Upper lobe of left lung (tissue), 6 donors: ENCODE results near the gene KRT1. TPM values are rescaled to one million over a fixed set of nuclear protein-coding genes. Genes with fewer than 3 reads are reported as not detected.

Experiments
- ATAC-seq, 2 donors: fragments of 200-7000 bp; cut with Tn5 transposase; one replicate each; pipeline ENCODE4 v1.9.1; 2022; ENCODE audit warnings: mild to moderate bottlenecking in 2 of 2, moderate library complexity in 2 of 2; ENCODE audit not compliant: low FRiP score in 2 of 2
- DNase-seq, 2 donors: peaks; one replicate each; pipeline ENCODE4 v3.0.0-alpha.2; 2019 to 2020
- H3K27ac ChIP-seq, 4 donors: fragments of 200-600 bp; sonication (generic); one replicate each; pipeline ENCODE4 v1.5.1; 2016 to 2019
- H3K27me3 ChIP-seq, 4 donors: fragments of 200-600 bp; sonication (generic); one replicate each; pipeline ENCODE4 v1.5.1; 2017 to 2019
- H3K36me3 ChIP-seq, 4 donors: fragments of 200-600 bp; sonication (generic); one replicate each; pipeline ENCODE4 v1.5.1; 2016 to 2019
- H3K4me1 ChIP-seq, 4 donors: fragments of 200-600 bp; sonication (generic); one replicate each; pipeline ENCODE4 v1.5.1; 2018 to 2019
- H3K4me3 ChIP-seq, 4 donors: fragments of 200-600 bp; sonication (generic); one replicate each; pipeline ENCODE4 v1.5.1; 2017 to 2019; ENCODE audit warnings: mild to moderate bottlenecking in 2 of 4, moderate library complexity in 1 of 4
- H3K9me3 ChIP-seq, 4 donors: fragments of 200-600 bp; sonication (generic); one replicate each; pipeline ENCODE4 v1.5.1; 2018 to 2019
- CTCF ChIP-seq, 6 experiments: fragments of 450-650 bp in 4 of 6; fragments of 200-600 bp in 2 of 6; sonication (generic) in 2 of 6; IDR thresholded peaks; one replicate each; pipeline ENCODE4 v1.5.1; 2016 to 2019; ENCODE audit warnings: antibody characterized with exemption in 6 of 6
- EP300 ChIP-seq, 4 donors: sonication (generic); formaldehyde crosslinking; IDR thresholded peaks; one replicate each; pipeline ENCODE4 v1.5.1; 2017; ENCODE audit warnings: antibody characterized with exemption in 4 of 4, control low read depth in 2 of 4
- POLR2A ChIP-seq, 4 donors: fragments of 450-650 bp; IDR thresholded peaks; one replicate each; pipeline ENCODE4 v1.5.1; 2016 to 2017; ENCODE audit warnings: antibody characterized with exemption in 4 of 4, mild to moderate bottlenecking in 2 of 4
- POLR2AphosphoS5 ChIP-seq, 2 donors: sonication (generic); formaldehyde crosslinking; IDR thresholded peaks; one replicate each; pipeline ENCODE4 v1.5.1; 2017; ENCODE audit warnings: antibody characterized with exemption in 2 of 2
- whole genome bisulfite sequencing, 2 donors: methylation state at CpG; one replicate each; pipeline ENCODE4 v1.1.5; 2017 to 2018; 5-methylcytosine and 5-hydroxymethylcytosine counted together
- total RNA-seq, 6 donors: library from RNA; depleted of rRNA in 4 of 6; stranded (reverse); fragments of >200 nt in 4 of 6; gene quantifications; one replicate each; pipeline versions ENCODE4 v1.1.0 to v1.2.1, GENCODE V29; 2016 to 2021
- donor health status: DM: no; HTN: no; CAD: no; lungs with moderate emphysema.
- donor health status: DM: no; HTN: yes; CAD: no; lungs with severe emphysema.

The KRT1 gene
- total RNA-seq, 6 donors from 2014 or later: 0.37 to 2.4 TPM; not detected in 4

DNA sequence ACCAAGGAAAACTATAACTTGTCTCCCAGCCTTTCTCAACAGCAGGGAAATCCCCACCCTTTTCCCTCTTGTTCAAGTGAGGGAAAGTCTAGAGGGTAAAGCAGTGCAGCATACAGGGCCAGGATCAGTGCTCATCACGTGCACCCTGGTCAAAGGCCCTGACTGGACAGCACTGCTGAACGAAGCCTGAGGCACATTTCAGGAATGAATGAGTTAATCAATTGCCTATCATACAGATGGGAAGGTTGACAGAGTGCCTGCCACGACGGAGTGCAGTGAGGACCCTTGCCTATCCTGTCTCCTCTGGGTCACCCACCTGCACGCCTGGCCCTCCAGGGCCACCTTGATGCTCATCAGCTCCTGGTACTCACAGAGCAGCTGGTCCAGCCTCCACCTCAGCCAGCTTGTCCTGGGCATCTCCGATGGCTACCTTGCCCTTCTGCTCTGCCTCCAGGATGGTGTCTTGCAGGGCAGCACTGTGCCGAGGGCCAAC lies 50.2 kb downstream of the KRT1 start:
- H3K27ac ChIP-seq: no peak overlapping the region
- no peak overlapping the region for H3K4me3 ChIP-seq
- no peak for DNase-seq
- WGBS, 2 donors: 68 to 70% methylated on average over 7 of the region's 7 CpGs
- no peaks in the 10 kb centered on the region for H3K4me1 ChIP-seq
- H3K9me3 ChIP-seq: no peaks in the 10 kb centered on the region
- no peak for ATAC-seq
- no peaks in the 10 kb centered on the region for H3K36me3 ChIP-seq
- TF ChIP-seq EP300 (IDR thresholded peaks at IDR 0.05): no peak
- H3K27me3 ChIP-seq: no peaks in the 10 kb centered on the region

DNA sequence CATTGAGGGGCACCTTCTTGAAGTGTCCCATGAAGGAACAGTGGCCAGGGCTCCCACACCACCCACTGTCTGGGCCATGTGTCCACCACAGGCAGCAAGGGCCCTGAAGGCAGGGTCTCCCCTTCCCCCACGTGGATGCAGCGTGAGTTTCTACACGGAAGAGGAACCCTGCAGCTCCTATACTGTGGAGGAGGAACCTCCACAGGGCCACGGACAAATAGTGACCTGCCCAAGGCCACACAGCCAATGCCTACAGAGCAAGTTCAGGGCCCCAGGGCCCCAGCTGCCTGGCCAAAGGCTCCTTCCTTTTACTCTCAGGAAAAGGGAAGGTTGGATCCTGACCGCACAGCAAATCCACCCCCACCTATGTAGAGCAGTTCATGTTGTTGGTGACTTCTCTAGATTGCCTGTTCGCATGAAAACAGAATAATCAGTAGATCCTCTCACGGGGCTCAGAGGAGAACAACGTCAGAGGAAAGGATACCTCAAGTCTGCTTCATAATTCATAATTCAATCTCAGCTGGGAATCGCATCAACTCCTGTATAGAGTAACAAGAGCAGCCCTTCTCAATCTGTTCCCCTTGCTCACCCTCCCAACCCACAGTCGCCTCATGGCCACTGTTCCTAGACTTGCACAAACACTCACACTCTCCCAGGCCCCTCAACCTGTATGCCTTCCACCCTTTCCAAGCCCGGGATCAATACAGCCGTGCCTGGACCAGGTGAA lies 50.8 kb downstream of the KRT1 start:
- H3K27ac ChIP-seq: no peak overlapping the region
- 75 to 80% methylated on average over 12 of the region's 12 CpGs for WGBS, 2 donors
- no peaks in the 10 kb centered on the region for H3K4me1 ChIP-seq
- DNase-seq: no peak
- no peaks in the 10 kb centered on the region for H3K36me3 ChIP-seq
- H3K27me3 ChIP-seq: no peaks in the 10 kb centered on the region
- no peaks in the 10 kb centered on the region for H3K9me3 ChIP-seq
- H3K4me3 ChIP-seq: no peak overlapping the region
- TF ChIP-seq CTCF (IDR thresholded peaks at IDR 0.05) (no peak), EP300 (IDR thresholded peaks at IDR 0.05) (no peak), POLR2A (IDR thresholded peaks at IDR 0.05) (no peak), POLR2AphosphoS5 (IDR thresholded peaks at IDR 0.05) (no peak)
- ATAC-seq: peak in 1 of 2 donors; percentile 13

GRCh38 chr12:52628841-52629240 lies 51.4 kb downstream of the KRT1 start:
- no peak for ATAC-seq
- Histone ChIP-seq H3K36me3 (no peaks in the 10 kb centered on the region), H3K27me3 (no peaks in the 10 kb centered on the region), H3K9me3 (peaks cover 0 to 5% (median 0%) of the 10 kb centered on the region in 4 donors), H3K27ac (no peak overlapping the region), H3K4me3 (no peak overlapping the region), H3K4me1 (no peaks in the 10 kb centered on the region)
- 79 to 100% methylated on average over 1 to 2 of the region's 2 CpGs for WGBS, 2 donors
- no peak for TF ChIP-seq POLR2A (IDR thresholded peaks at IDR 0.05)
- TF ChIP-seq POLR2AphosphoS5 (IDR thresholded peaks at IDR 0.05): no peak
- no peak for DNase-seq

- H3K4me3 ChIP-seq: no peak overlapping the region
- no peak for DNase-seq
- TF ChIP-seq POLR2A (IDR thresholded peaks at IDR 0.05) (no peak), EP300 (IDR thresholded peaks at IDR 0.05) (no peak), POLR2AphosphoS5 (IDR thresholded peaks at IDR 0.05) (no peak), CTCF (IDR thresholded peaks at IDR 0.05) (no peak)
Observed at GRCh38 chr12:52628111-52628507, 52.1 kb downstream of the KRT1 start.

DNA sequence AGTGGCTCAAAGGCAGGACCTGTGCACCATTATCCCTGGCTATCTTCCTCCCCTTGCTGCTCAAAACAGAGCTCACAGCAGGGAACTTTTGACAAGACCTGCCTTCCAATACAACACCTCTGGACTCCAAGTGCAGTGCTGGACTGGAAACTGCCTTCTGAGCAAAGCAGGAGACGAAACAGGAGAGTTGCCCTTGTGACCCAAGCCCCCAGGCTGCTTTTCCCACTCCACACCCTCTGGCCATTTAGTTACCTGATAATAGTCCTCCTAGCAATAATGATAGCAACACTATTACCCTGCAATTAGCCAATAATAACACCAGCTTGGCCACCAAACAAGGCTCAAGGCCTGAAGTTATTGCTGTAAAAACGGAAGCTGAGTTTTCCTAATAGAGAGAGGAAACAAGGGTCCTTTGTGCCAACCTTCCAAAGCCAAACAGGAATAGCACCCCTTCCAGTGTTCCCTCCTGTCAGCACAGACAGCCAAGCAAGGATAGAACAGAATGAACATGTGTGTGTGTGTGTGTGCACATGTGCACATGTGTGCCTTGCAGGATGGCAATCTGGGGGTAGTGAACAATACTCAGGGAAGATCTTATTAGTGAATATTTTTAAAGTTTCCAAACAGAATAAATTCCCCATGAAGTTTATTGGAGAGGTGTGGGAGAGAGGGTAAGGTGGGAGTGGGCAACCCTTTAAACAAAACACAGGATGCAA lies 52.7 kb downstream of the KRT1 start:
- WGBS, 2 donors: 73% methylated on average over 1 to 2 of the region's 2 CpGs
- H3K4me1 ChIP-seq: no peaks in the 10 kb centered on the region
- no peak overlapping the region for H3K4me3 ChIP-seq
- H3K9me3 ChIP-seq: peaks cover 0 to 9% (median 0%) of the 10 kb centered on the region in 4 donors
- H3K27ac ChIP-seq: no peak overlapping the region
- DNase-seq (no peak), ATAC-seq (no peak)
- no peaks in the 10 kb centered on the region for H3K27me3 ChIP-seq
- H3K36me3 ChIP-seq: no peaks in the 10 kb centered on the region
- no peak for TF ChIP-seq POLR2A (IDR thresholded peaks at IDR 0.05)
- TF ChIP-seq CTCF (IDR thresholded peaks at IDR 0.05): no peak
- no peak for TF ChIP-seq POLR2AphosphoS5 (IDR thresholded peaks at IDR 0.05)
- TF ChIP-seq EP300 (IDR thresholded peaks at IDR 0.05): no peak

More at GRCh38 chr12:52628111-52628507, 52.1 kb downstream of the KRT1 start:
- Histone ChIP-seq H3K27me3 (no peaks in the 10 kb centered on the region), H3K9me3 (peaks cover 0 to 9% (median 0%) of the 10 kb centered on the region in 4 donors), H3K36me3 (no peaks in the 10 kb centered on the region), H3K27ac (no peak overlapping the region), H3K4me1 (no peaks in the 10 kb centered on the region)
- no peak for ATAC-seq
- 80 to 85% methylated on average over 4 of the region's 4 CpGs for WGBS, 2 donors

Other genes with a start within 250 kb of the KRT1 start
- gene KRT75, start 246.0 kb downstream of the KRT1 start, total RNA-seq: not detected
- gene KRT6B, start 228.3 kb downstream of the KRT1 start, total RNA-seq: under 1 TPM in 1 of 6 donors, not detected in 5; 0.17 TPM
- gene KRT6C, start 206.6 kb downstream of the KRT1 start, total RNA-seq: not detected
- 1 to 10 TPM in 4 of 6 donors, under 1 TPM in 1, not detected in 1; 0.61 to 4.5 (median 1.4) TPM for gene KRT6A, start 187.2 kb downstream of the KRT1 start, total RNA-seq
- gene KRT5, start 160.0 kb downstream of the KRT1 start, total RNA-seq: 10 to 100 TPM in 1 of 6 donors, 1 to 10 TPM in 3, not detected in 2; 3.6 to 43.3 (median 4.8) TPM
- not detected for gene KRT71, start 127.3 kb downstream of the KRT1 start, total RNA-seq
- gene KRT74, start 106.6 kb downstream of the KRT1 start, total RNA-seq: not detected
- under 1 TPM in 2 of 6 donors, not detected in 4; 0.11 to 0.37 TPM for gene KRT72, start 78.9 kb downstream of the KRT1 start, total RNA-seq
- under 1 TPM in 2 of 6 donors, not detected in 4; 0.15 to 0.55 TPM for gene KRT73, start 61.8 kb downstream of the KRT1 start, total RNA-seq
- not detected for gene KRT2, start 28.2 kb downstream of the KRT1 start, total RNA-seq
- not detected for gene KRT77, start 23.1 kb upstream of the KRT1 start, total RNA-seq
- gene KRT76, start 96.9 kb upstream of the KRT1 start, total RNA-seq: not detected
- not detected for gene KRT3, start 115.7 kb upstream of the KRT1 start, total RNA-seq
- 10 to 100 TPM in 4 of 6 donors, 1 to 10 TPM in 2; 2.1 to 36.1 (median 15.1) TPM for gene KRT4, start 133.7 kb upstream of the KRT1 start, total RNA-seq
- gene KRT79, start 153.9 kb upstream of the KRT1 start, total RNA-seq: 1 to 10 TPM in 3 of 6 donors, under 1 TPM in 1, not detected in 2; 0.30 to 8.9 (median 1.3) TPM
- under 1 TPM in 2 of 6 donors, not detected in 4; 0.13 to 0.30 TPM for gene KRT78, start 168.6 kb upstream of the KRT1 start, total RNA-seq
- 1,000 to 10,000 TPM in 1 of 6 donors, 100 to 1,000 TPM in 4, 10 to 100 TPM in 1; 90.1 to 1,458 (median 358) TPM for gene KRT8, start 224.7 kb upstream of the KRT1 start, total RNA-seq